ENCODE results near the gene UTY.

The UTY gene

GRCh38 chrY:13479828-13480227, at the start of gene UTY:
Gene UTY, minus strand, starts transcription at chrY:13480033. Its CDS starts 368 bp downstream, at chrY:13479665.
- peak; percentile 37 for DNase-seq

GRCh38 chrY:13520474-13520873, 40.6 kb upstream of the UTY start:
- no peak for DNase-seq

GRCh38 chrY:13501215-13501614, 21.4 kb upstream of the UTY start:
- DNase-seq = no peak

GRCh38 chrY:13493737-13494136, 13.9 kb upstream of the UTY start:
- DNase-seq = no peak

GRCh38 chrY:13492408-13492807, 12.6 kb upstream of the UTY start:
- DNase-seq = no peak

GRCh38 chrY:13488738-13489137, 8.9 kb upstream of the UTY start:
- DNase-seq = no peak

GRCh38 chrY:13479121-13479711, 617 bp downstream of the UTY start:
- no peak for DNase-seq

GRCh38 chrY:13478126-13478785, 1.6 kb downstream of the UTY start:
- DNase-seq = peak; percentile 5

GRCh38 chrY:13474997-13475396, 4.8 kb downstream of the UTY start:
- no peak for DNase-seq

GRCh38 chrY:13451572-13451971, 28.3 kb downstream of the UTY start:
- DNase-seq = no peak

- DNase-seq = no peak
Observed at GRCh38 chrY:13450596-13451130, 29.2 kb downstream of the UTY start.

- no peak for DNase-seq
Observed at GRCh38 chrY:13445566-13445965, 34.3 kb downstream of the UTY start.

GRCh38 chrY:13443146-13443545, 36.7 kb downstream of the UTY start:
- DNase-seq = no peak

- no peak for DNase-seq
Observed at GRCh38 chrY:13440811-13441210, 39.0 kb downstream of the UTY start.

- no peak for DNase-seq
Observed at GRCh38 chrY:13435968-13436937, 43.6 kb downstream of the UTY start.

GRCh38 chrY:13435206-13435967, 44.4 kb downstream of the UTY start:
- no peak for DNase-seq

GRCh38 chrY:13432293-13433025, 47.4 kb downstream of the UTY start:
- DNase-seq = no peak

- DNase-seq = no peak
Observed at GRCh38 chrY:13429551-13429950, 50.3 kb downstream of the UTY start.

- DNase-seq = no peak
Observed at GRCh38 chrY:13423281-13423732, 56.5 kb downstream of the UTY start.

- DNase-seq = no peak
Observed at GRCh38 chrY:13416869-13417661, 62.8 kb downstream of the UTY start.

- no peak for DNase-seq
Observed at GRCh38 chrY:13415556-13415955, 64.3 kb downstream of the UTY start.

Measured in NCI-H526 treated with DMSO at 0.1 percent for 48 hours (cell line).